ENCODE measurements around the gene INO80C.
"Not testable (repeated sequence)": the region's sequence is repeated elsewhere in the genome, so short reads cannot be mapped to it uniquely, and the experiment has no call there.

The INO80C gene

GRCh38 chr18:35457140-35457704 is 40.5 kb downstream of the INO80C start:
- Histone ChIP-seq H3K4me3 (ENCODE audit: low read length) (no peak overlapping the region), H3K9me3 (ENCODE audit: control insufficient read depth, insufficient read depth, low read length) (no peaks in the 10 kb centered on the region), H3K4me2 (ENCODE audit: low read length) (no peak overlapping the region), H3F3A (ENCODE audit: control insufficient read depth, insufficient read depth) (no peaks in the 10 kb centered on the region), H3K36me3 (ENCODE audit: control insufficient read depth, low read length) (no peaks in the 10 kb centered on the region), H3K79me2 (ENCODE audit: control insufficient read depth, low read length) (no peaks in the 10 kb centered on the region), H3K4me1 (ENCODE audit: control insufficient read depth, low read length) (peaks cover 4% of the 10 kb centered on the region; the same call in 1 of the 2 replicates), H4K20me1 (ENCODE audit: control insufficient read depth, insufficient read depth, low read depth, low read length) (no peaks in the 10 kb centered on the region), H3K27me3 (ENCODE audit: control insufficient read depth, low read length) (no peaks in the 10 kb centered on the region), H3K9me2 (replicated peaks; ENCODE audit: control insufficient read depth, low read length) (no peaks in the 10 kb centered on the region), H3K27ac (ENCODE audit: low read depth, low read length) (no peak overlapping the region)
- TF ChIP-seq EZH2phosphoT487 (IDR thresholded peaks at IDR 0.05; ENCODE audit: borderline replicate concordance, low read length) = no peak
- TF ChIP-seq, protein P1, sequence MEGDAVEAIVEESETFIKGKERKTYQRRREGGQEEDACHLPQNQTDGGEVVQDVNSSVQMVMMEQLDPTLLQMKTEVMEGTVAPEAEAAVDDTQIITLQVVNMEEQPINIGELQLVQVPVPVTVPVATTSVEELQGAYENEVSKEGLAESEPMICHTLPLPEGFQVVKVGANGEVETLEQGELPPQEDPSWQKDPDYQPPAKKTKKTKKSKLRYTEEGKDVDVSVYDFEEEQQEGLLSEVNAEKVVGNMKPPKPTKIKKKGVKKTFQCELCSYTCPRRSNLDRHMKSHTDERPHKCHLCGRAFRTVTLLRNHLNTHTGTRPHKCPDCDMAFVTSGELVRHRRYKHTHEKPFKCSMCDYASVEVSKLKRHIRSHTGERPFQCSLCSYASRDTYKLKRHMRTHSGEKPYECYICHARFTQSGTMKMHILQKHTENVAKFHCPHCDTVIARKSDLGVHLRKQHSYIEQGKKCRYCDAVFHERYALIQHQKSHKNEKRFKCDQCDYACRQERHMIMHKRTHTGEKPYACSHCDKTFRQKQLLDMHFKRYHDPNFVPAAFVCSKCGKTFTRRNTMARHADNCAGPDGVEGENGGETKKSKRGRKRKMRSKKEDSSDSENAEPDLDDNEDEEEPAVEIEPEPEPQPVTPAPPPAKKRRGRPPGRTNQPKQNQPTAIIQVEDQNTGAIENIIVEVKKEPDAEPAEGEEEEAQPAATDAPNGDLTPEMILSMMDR (IDR thresholded peaks at IDR 0.05; ENCODE audit: low read depth, low read length, poor library complexity, severe bottlenecking) = no peak

DNA sequence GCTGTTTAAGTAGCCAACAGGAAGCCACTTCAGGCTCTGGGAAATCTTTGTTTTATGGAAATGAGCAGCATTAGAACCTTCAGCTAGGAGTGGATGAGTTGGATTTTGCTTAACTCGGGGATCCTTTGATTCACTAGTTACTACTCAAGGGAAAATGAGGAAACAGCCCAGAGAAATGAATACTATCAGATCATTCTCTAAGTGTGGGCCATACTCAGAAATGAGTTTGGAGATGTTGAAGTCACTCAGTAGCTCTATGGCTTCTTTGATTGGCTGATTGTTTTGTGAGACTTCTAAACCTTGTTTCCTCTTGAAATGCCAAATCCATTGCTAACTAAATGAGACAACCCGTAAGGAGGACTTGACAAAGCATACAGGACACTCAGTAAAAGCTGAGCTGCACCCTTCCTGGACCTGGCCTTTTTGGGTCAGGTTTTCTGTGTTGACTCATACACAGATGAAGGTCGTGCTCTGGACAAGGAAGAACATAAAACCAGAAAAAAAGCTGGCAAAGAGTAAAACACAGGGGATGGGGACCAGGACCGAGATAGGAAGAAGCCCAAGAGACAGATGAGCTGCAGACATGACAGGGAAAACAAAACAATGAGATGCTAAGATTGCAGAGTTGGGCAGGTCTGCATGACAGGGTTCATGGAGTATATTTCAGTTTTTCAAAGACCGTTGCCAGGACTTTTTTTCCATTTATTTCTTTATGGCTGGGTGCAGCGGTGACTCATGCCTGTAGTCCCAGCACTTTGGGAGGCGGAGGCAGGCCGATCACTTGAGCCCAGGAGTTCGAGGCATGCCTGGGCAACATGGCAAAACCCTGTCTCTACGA is 41.6 kb downstream of the INO80C start:
- no peaks in the 10 kb centered on the region for H3K27me3 ChIP-seq (ENCODE audit: control insufficient read depth, low read length)
- H3K36me3 ChIP-seq (ENCODE audit: control insufficient read depth, low read length) = no peaks in the 10 kb centered on the region
- H3K79me2 ChIP-seq (ENCODE audit: control insufficient read depth, low read length) = no peaks in the 10 kb centered on the region
- H3K4me1 ChIP-seq (ENCODE audit: control insufficient read depth, low read length) = peaks cover 4% of the 10 kb centered on the region; the same call in 1 of the 2 replicates
- H3F3A ChIP-seq (ENCODE audit: control insufficient read depth, insufficient read depth) = no peaks in the 10 kb centered on the region
- H3K4me3 ChIP-seq (ENCODE audit: low read length) = no peak overlapping the region
- no peak overlapping the region for H3K4me2 ChIP-seq (ENCODE audit: low read length)
- H3K9me2 ChIP-seq (replicated peaks; ENCODE audit: control insufficient read depth, low read length) = no peaks in the 10 kb centered on the region
- H4K20me1 ChIP-seq (ENCODE audit: control insufficient read depth, insufficient read depth, low read depth, low read length) = no peaks in the 10 kb centered on the region
- TF ChIP-seq EZH2phosphoT487 (IDR thresholded peaks at IDR 0.05; ENCODE audit: borderline replicate concordance, low read length) = no peak
- TF ChIP-seq, protein P1 (IDR thresholded peaks at IDR 0.05; ENCODE audit: low read depth, low read length, poor library complexity, severe bottlenecking) = no peak
- H3K27ac ChIP-seq (ENCODE audit: low read depth, low read length) = no peak overlapping the region
- no peaks in the 10 kb centered on the region for H3K9me3 ChIP-seq (ENCODE audit: control insufficient read depth, insufficient read depth, low read length)

DNA sequence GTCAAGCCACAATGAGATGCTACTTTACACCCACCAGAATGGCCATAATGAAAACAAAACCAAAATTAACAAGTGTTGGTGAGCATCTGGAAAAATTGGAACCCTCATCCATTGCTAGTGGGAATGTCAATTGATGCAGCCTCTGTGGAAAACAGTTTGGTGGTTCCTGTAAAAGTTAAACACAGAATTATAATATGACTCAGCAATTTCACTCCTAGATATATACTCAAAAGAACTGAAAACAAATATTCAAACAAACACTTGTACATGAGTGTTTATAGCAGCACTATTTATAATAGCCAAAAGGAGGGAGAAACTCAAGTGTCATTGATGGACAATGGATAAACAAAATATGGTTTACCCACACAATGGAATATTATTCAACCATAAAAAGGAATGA is 43.0 kb downstream of the INO80C start:
- Histone ChIP-seq H3K79me2 (ENCODE audit: control insufficient read depth, low read length) (no peaks in the 10 kb centered on the region), H3K36me3 (ENCODE audit: control insufficient read depth, low read length) (no peaks in the 10 kb centered on the region), H3F3A (ENCODE audit: control insufficient read depth, insufficient read depth) (no peaks in the 10 kb centered on the region), H3K27ac (ENCODE audit: low read depth, low read length) (no peak overlapping the region), H3K4me2 (ENCODE audit: low read length) (no peak overlapping the region), H3K27me3 (ENCODE audit: control insufficient read depth, low read length) (no peaks in the 10 kb centered on the region), H3K9me3 (ENCODE audit: control insufficient read depth, insufficient read depth, low read length) (no peaks in the 10 kb centered on the region), H3K4me3 (ENCODE audit: low read length) (no peak overlapping the region), H3K9me2 (replicated peaks; ENCODE audit: control insufficient read depth, low read length) (no peaks in the 10 kb centered on the region), H3K4me1 (ENCODE audit: control insufficient read depth, low read length) (peaks cover 4% of the 10 kb centered on the region; the same call in 1 of the 2 replicates), H4K20me1 (ENCODE audit: control insufficient read depth, insufficient read depth, low read depth, low read length) (no peaks in the 10 kb centered on the region)
- no peak for TF ChIP-seq EZH2phosphoT487 (IDR thresholded peaks at IDR 0.05; ENCODE audit: borderline replicate concordance, low read length)
- TF ChIP-seq, protein P1 (IDR thresholded peaks at IDR 0.05; ENCODE audit: low read depth, low read length, poor library complexity, severe bottlenecking) = no peak

GRCh38 chr18:35453065-35453464 is 44.7 kb downstream of the INO80C start:
- not testable (repeated sequence) for H3K27ac ChIP-seq (ENCODE audit: low read depth, low read length); H3K27me3 ChIP-seq (ENCODE audit: control insufficient read depth, low read length); H3K4me2 ChIP-seq (ENCODE audit: low read length); H3K79me2 ChIP-seq (ENCODE audit: control insufficient read depth, low read length); H4K20me1 ChIP-seq (ENCODE audit: control insufficient read depth, insufficient read depth, low read depth, low read length); H3K4me1 ChIP-seq (ENCODE audit: control insufficient read depth, low read length); H3K4me3 ChIP-seq (ENCODE audit: low read length); H3F3A ChIP-seq (ENCODE audit: control insufficient read depth, insufficient read depth); H3K36me3 ChIP-seq (ENCODE audit: control insufficient read depth, low read length); H3K9me3 ChIP-seq (ENCODE audit: control insufficient read depth, insufficient read depth, low read length); H3K9me2 ChIP-seq (replicated peaks; ENCODE audit: control insufficient read depth, low read length)
